Measurements from ENCODE around the gene ERC1. TPM values are rescaled to one million over a fixed set of nuclear protein-coding genes. Genes with fewer than 3 reads are reported as not detected.

The ERC1 gene
- total and polyA plus RNA-seq, 2 of the 4 experiments (the other 2 are of a cell fraction) = 11.6 to 25.6 TPM

DNA sequence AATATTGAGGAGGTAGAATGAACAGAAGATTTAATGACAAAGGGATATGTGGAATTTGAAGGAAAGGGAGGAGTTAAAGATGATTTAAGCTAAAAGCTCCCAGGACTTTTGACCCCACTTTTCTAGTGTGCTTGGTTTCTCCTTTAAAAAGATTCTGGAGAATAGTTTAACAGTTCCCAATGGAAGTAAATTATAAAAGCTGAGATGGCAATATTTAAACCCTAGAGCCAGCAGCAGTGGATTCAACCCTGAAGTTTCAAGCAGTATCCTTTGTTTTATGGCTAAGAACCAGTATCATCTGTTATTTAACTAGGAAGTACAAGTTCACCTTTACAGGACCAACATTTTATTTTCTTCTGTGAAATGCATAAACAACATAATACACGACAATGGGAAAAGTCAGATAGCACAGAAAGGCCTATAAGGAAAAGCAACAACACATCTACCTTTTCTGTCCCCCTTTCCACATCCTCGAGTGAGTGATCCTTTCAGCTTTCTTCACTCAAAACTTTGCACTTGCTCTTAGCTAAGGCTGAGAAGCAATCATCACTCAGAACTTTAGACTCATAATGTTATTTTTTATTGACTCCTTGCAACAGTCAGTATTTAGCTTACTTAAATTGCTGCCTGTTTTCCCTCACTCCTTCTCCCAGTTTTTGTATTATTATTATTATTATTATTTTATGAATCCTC, 338.9 kb downstream of the ERC1 start:
- no peak overlapping the region for H3K56ac ChIP-seq (ENCODE audit: extremely low read depth, insufficient read depth, low read length)
- 0 out of 2 replicates have a peak, but pooled peaks cover 2% of the 10 kb centered on the region for H3K36me3 ChIP-seq (ENCODE audit: control insufficient read depth, insufficient read depth, low read length)
- H3K9ac ChIP-seq (ENCODE audit: low read depth, low read length) = no peak overlapping the region
- H3K9me1 ChIP-seq (ENCODE audit: insufficient read depth, low read length) = no peaks in the 10 kb centered on the region
- no peak overlapping the region for H2AK9ac ChIP-seq (replicated peaks; ENCODE audit: low read depth, low read length, poor library complexity)
- no peak overlapping the region for H3K4me3 ChIP-seq (ENCODE audit: insufficient read depth, low read depth, low read length)
- no peaks in the 10 kb centered on the region for H4K20me1 ChIP-seq (ENCODE audit: insufficient read depth, low read length)
- H2AFZ ChIP-seq (replicated peaks; ENCODE audit: low read length, poor library complexity) = no peak overlapping the region
- 0 out of 2 replicates have a peak, but pooled peaks cover 2% of the 10 kb centered on the region for H3K4me1 ChIP-seq (ENCODE audit: control insufficient read depth, insufficient read depth, low read length)
- peaks cover 0 to 8% of the 10 kb centered on the region in 2 experiments; a peak in 3 of 4 replicates for H3K79me1 ChIP-seq (ENCODE audit: low read depth in 1 of 2, low read length in 2 of 2)
- H3K18ac ChIP-seq (ENCODE audit: low read depth, low read length) = no peak overlapping the region
- no peak overlapping the region for H2BK15ac ChIP-seq (ENCODE audit: low read depth, low read length)
- in situ Hi-C loops (cut with MboI; ENCODE audit: low sequenced_read_pairs) = no loop called here
- H3K23ac ChIP-seq (ENCODE audit: low read depth, low read length) = no peak overlapping the region
- 79% methylated on average over 2 of the region's 2 CpGs; no CpG with 5 or more reads in 1 of the 2 experiments for WGBS, 2 experiments (ENCODE audit: extremely low coverage in 2 of 2, insufficient read length in 1 of 2)
- POLR2A ChIA-PET (ENCODE audit: unreplicated experiment) = no interaction called here
- H2BK120ac ChIP-seq (ENCODE audit: low read depth, low read length) = no peak overlapping the region
- no peak overlapping the region for H3K4ac ChIP-seq (ENCODE audit: low read depth, low read length)
- DNase-seq (no peak), ATAC-seq (ENCODE audit: low read depth) (no peak)
- H2BK20ac ChIP-seq (ENCODE audit: low read depth, low read length) = no peak overlapping the region
- H3K14ac ChIP-seq (replicated peaks; ENCODE audit: low read depth, low read length) = no peak overlapping the region
- no peak overlapping the region for H4K8ac ChIP-seq (ENCODE audit: low read depth in 2 of 2, low read length in 2 of 2)
- intact Hi-C loops (cut with micrococcal nuclease) = no loop called here
- no peaks in the 10 kb centered on the region for H3K9me3 ChIP-seq (ENCODE audit: control insufficient read depth, insufficient read depth, low read length)
- BruUV-seq (replicated peaks) = no TSS peak
- dilution Hi-C loops (cut with HindIII; ENCODE audit: low sequenced_read_pairs, unreplicated experiment) = no loop called here
- peak; percentile 42 for TF ChIP-seq MAFK (IDR thresholded peaks at IDR 0.05; ENCODE audit: low read depth, low read length)
- no peak for TF ChIP-seq CTCF (conservative IDR thresholded peaks at IDR 0.05; ENCODE audit: low read depth, low read length)
- TF ChIP-seq ELK1 (IDR thresholded peaks at IDR 0.05; ENCODE audit: borderline replicate concordance, low read depth, low read length) = no peak
- TF ChIP-seq POLR2A (IDR thresholded peaks at IDR 0.05; ENCODE audit: low read depth, low read length) = no peak
- no peak overlapping the region for H3K4me2 ChIP-seq (ENCODE audit: low read depth, low read length)
- no peak overlapping the region for H4K91ac ChIP-seq (ENCODE audit: insufficient read depth, low read depth, low read length)
- H2AK5ac ChIP-seq (ENCODE audit: low read depth, low read length) = no peak overlapping the region
- CTCF ChIA-PET = no interaction called here
- no peak overlapping the region for H2BK5ac ChIP-seq (ENCODE audit: low read depth, low read length, poor library complexity, severe bottlenecking)
- H3K27ac ChIP-seq (ENCODE audit: insufficient read depth, low read length) = no peak overlapping the region
- H4K5ac ChIP-seq (ENCODE audit: low read depth, low read length) = no peak overlapping the region
- no peaks in the 10 kb centered on the region for H3K27me3 ChIP-seq (ENCODE audit: control insufficient read depth, insufficient read depth, low read length)
